Mucosa of descending colon (tissue), 3 donors: ENCODE results near the gene CD38. TPM values are rescaled to one million over a fixed set of nuclear protein-coding genes. Genes with fewer than 3 reads are reported as not detected.

Source experiments
- ATAC-seq: fragments of 200-7000 bp; cut with Tn5 transposase; one replicate; pipeline ENCODE4 v1.9.1; 2020; ENCODE audit warnings: mild to moderate bottlenecking, moderate library complexity
- DNase-seq, 3 donors: peaks; one replicate each; pipeline ENCODE4 v3.0.0-alpha.2; 2020
- H3K36me3 ChIP-seq: fragments of 200-600 bp; one replicate; pipeline ENCODE4 v1.8.0; 2021; ENCODE audit warnings: low read depth, mild to moderate bottlenecking
- H3K4me1 ChIP-seq: fragments of 200-600 bp; one replicate; pipeline ENCODE4 v1.8.0; 2021; ENCODE audit warnings: low read depth, mild to moderate bottlenecking
- H3K4me3 ChIP-seq: fragments of 200-600 bp; one replicate; pipeline ENCODE4 v1.8.0; 2021; ENCODE audit warnings: mild to moderate bottlenecking
- H3K9me3 ChIP-seq: fragments of 200-600 bp; one replicate; pipeline ENCODE4 v1.8.0; 2021; ENCODE audit warnings: mild to moderate bottlenecking
- intact Hi-C, 2 donors: fragments of 100-400 bp; cut with DNase I in 1 of 2; cut with micrococcal nuclease in 1 of 2; formaldehyde crosslinking; loops; one replicate each; pipeline versions ENCODE4 v1.11.0 to v1.11.1; 2022; cut with DNase I, micrococcal nuclease
- total RNA-seq, 3 donors: library from RNA; stranded (reverse); fragmentation: NEBNext Ultra II Directional in 2 of 3; extraction: Animal tissue kit (Norgen Biotek cat#: 25700) in 2 of 3; gene quantifications; one replicate each; pipeline versions ENCODE4 v1.2.1 to v1.2.4, GENCODE V29; 2021 to 2023
- TF ChIP-seq, protein P1 (sequence below): fragments of 200-600 bp; IDR thresholded peaks from one replicate; pipeline ENCODE4 v1.8.0; 2022; ENCODE audit warnings: antibody characterized with exemption, mild to moderate bottlenecking
- donor health status: DM: no; HTN: no; CAD: no; lungs with moderate emphysema.
- donor health status: DM: no; HTN: no; CAD: no.
- donor health status: DM: no; HTN: yes; CAD: no.

The CD38 gene
- total RNA-seq, 3 donors from 2014 or later: 1.8 to 6.2 (median 3.8) TPM

DNA sequence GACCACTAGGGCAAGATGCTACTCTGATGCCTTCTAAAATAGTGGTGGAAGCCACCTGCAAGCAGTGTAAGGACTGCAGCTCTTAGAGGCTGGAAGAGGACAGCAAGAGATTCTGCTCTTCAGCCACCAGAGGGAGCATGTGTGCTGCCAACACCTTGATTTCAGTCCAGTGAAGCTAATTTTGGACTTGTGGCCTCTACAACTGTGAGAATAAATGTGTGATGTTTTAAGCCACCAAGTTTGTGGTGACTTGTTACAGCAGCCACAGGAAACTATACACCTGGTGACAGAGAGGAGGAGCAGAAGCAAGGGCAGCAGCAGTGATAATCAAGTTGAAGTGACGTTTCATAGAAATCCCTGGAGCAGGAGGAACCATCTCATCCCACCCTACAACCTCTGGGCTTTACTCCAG is 104.6 kb downstream of the CD38 start:
- TF ChIP-seq, protein P1, sequence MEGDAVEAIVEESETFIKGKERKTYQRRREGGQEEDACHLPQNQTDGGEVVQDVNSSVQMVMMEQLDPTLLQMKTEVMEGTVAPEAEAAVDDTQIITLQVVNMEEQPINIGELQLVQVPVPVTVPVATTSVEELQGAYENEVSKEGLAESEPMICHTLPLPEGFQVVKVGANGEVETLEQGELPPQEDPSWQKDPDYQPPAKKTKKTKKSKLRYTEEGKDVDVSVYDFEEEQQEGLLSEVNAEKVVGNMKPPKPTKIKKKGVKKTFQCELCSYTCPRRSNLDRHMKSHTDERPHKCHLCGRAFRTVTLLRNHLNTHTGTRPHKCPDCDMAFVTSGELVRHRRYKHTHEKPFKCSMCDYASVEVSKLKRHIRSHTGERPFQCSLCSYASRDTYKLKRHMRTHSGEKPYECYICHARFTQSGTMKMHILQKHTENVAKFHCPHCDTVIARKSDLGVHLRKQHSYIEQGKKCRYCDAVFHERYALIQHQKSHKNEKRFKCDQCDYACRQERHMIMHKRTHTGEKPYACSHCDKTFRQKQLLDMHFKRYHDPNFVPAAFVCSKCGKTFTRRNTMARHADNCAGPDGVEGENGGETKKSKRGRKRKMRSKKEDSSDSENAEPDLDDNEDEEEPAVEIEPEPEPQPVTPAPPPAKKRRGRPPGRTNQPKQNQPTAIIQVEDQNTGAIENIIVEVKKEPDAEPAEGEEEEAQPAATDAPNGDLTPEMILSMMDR: peak; percentile 79
- no peaks in the 10 kb centered on the region for H3K36me3 ChIP-seq
- ATAC-seq (peak; percentile 93), DNase-seq (peak in 2 of 3 donors; percentile 44 to 52)
- H3K4me3 ChIP-seq: no peak overlapping the region
- intact Hi-C loops: loop anchor here (2.0 to 10.0 kb wide), 3 partner anchors 74 to 122 kb away; no protein-coding TSS in a partner anchor
- H3K4me1 ChIP-seq: peaks cover 11% of the 10 kb centered on the region
- H3K9me3 ChIP-seq: peaks cover 2% of the 10 kb centered on the region

DNA sequence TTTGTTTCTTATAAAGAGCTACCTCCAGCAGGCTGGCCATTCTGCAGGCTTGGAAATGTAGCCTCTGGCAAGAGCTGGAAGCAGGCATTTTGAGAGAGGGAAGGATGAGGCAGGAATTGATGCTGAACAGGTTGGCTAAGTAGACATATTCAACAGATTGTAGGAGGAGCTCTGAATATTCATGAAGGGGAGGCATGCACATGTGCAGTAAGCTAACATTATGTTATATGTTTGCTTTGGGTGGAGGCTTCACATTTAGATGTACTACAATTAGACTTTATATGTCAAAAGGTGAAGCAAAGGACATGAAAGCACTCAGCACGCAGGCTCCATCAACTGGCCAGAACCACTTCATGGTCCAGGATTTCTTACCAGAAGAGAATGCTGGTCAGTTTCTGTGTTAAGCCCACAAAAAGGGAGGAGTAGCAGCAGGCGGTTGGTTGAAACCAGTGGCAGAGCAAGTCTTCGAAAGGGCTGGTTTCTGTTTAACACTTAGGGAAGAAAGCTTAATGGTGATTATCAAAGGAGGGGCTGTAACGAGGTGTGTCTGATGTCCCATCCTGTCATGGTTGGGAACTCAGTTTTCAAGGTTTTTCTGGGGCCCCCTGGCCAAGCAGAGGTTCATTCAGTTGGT is 105.6 kb downstream of the CD38 start:
- peak in 2 of 3 donors; percentile 27 to 37 for DNase-seq
- H3K9me3 ChIP-seq: no peaks in the 10 kb centered on the region
- peaks cover 11% of the 10 kb centered on the region for H3K4me1 ChIP-seq
- H3K4me3 ChIP-seq: no peak overlapping the region
- TF ChIP-seq, protein P1: no peak
- intact Hi-C loops: loop anchor here (2.0 to 10.0 kb wide), 3 partner anchors 73 to 121 kb away; no protein-coding TSS in a partner anchor
- H3K36me3 ChIP-seq: no peaks in the 10 kb centered on the region
- peak; percentile 90 for ATAC-seq

DNA sequence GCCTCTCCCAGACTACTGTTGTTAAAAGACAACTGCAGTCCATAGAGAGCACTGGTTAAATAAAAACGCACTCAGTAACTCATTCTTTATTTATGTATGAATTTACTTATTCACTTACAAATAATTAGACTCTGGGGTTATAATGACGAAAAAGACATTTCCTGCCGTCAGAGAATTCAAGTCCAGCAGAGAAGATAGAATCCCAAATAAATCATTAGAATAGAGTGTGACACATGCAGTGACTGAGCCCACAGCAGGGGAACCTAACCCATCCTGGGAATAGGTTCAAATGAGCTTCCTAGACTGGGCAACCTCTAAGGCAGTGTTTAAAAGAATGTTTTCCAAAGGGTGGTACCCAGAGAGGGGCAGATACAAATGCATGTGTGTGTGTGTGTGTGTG is 106.5 kb downstream of the CD38 start:
- peaks cover 11% of the 10 kb centered on the region for H3K4me1 ChIP-seq
- H3K9me3 ChIP-seq: no peaks in the 10 kb centered on the region
- no peaks in the 10 kb centered on the region for H3K36me3 ChIP-seq
- ATAC-seq: no peak
- no peak for DNase-seq
- TF ChIP-seq, protein P1: no peak
- intact Hi-C loops: loop anchor here (5.0 to 10.0 kb wide), 2 partner anchors 118 to 120 kb away; no protein-coding TSS in a partner anchor
- no peak overlapping the region for H3K4me3 ChIP-seq

DNA sequence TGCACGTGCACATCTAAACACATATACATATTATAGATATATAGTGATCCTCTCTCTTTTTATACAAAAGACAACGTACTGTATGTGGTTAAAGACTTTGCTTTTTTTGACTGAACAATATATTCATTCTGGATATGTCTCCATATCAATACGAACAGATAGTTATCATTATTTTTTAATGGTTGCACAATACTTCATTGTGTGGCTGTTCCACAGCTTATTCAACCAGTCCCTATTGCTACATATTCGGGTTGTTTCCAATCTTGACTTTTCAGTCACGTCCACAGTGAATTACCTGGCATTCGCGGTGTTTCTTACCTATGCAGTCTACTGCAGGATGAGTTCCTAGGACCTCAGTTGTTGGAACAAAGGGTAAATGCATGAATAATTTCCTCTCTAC is 107.3 kb downstream of the CD38 start:
- TF ChIP-seq, protein P1: no peak
- no peak overlapping the region for H3K4me3 ChIP-seq
- H3K9me3 ChIP-seq: no peaks in the 10 kb centered on the region
- intact Hi-C loops: loop anchor here in 1 of 2 donors (10.0 kb wide), 1 partner anchor 119 kb away; no protein-coding TSS in a partner anchor
- H3K36me3 ChIP-seq: no peaks in the 10 kb centered on the region
- ATAC-seq (no peak), DNase-seq (no peak)
- H3K4me1 ChIP-seq: peaks cover 11% of the 10 kb centered on the region

DNA sequence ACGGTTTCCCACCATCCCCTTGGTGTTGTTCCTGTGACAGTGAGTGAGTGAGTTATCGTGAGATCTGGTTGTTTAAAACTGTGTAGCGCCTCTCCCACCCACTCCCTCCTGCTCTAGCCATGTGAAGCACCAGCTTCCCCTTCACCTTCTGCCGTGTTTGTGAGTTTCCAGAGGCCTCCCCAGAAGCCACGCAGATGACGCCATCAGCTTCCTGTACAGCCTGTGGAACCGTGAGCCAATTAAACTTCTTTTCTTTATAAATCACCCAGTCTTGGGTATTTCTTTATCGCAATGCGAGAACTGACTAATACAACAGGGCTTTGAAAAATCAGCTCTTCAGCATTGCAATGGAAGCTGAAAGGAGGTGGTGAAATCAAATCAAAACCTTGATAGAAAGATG is 110.4 kb downstream of the CD38 start:
- H3K9me3 ChIP-seq: no peaks in the 10 kb centered on the region
- DNase-seq (no peak), ATAC-seq (no peak)
- intact Hi-C loops: loop anchor here in 1 of 2 donors (10.0 kb wide), 1 partner anchor 116 kb away; no protein-coding TSS in a partner anchor
- TF ChIP-seq, protein P1: no peak
- H3K4me3 ChIP-seq: no peak overlapping the region
- H3K36me3 ChIP-seq: no peaks in the 10 kb centered on the region
- H3K4me1 ChIP-seq: peaks cover 9% of the 10 kb centered on the region
